Retina (tissue), 1 donor: ENCODE measurements around the gene C9orf152.
"Not testable (repeated sequence)": the region's sequence is repeated elsewhere in the genome, so short reads cannot be mapped to it uniquely, and the experiment has no call there.

Experiments used
- DNase-seq: peaks from one replicate; pipeline ENCODE4 v3.0.0-alpha.2; 2016

Gene C9orf152

GRCh38 chr9:110214090-110214489, 6.1 kb upstream of the C9orf152 start:
- DNase-seq = no peak

GRCh38 chr9:110213413-110214044, 5.6 kb upstream of the C9orf152 start:
- no peak for DNase-seq

GRCh38 chr9:110207071-110207641, 803 bp downstream of the C9orf152 start:
- DNase-seq = no peak

DNA sequence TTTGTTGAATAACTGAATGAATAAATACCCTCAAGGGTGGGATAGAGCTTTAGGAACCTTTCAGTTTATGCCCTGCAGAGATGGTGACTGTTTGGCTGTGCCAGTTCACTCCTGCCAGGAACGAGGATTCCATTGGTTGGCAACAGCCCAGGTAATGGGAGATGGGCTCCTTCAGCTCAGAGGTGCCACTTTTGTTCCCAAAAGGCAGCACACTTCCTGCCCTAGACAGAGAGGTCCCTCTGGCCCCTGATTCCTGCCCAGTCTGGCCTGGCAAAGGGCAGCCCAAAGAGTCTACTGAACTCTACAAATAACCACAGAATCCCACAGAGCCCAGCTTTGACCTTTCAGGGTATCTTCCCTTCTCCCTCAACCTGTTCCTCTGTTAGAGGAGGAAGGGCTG, 1.6 kb downstream of the C9orf152 start:
- no peak for DNase-seq

- DNase-seq = not testable (repeated sequence)
Measured at GRCh38 chr9:110205612-110206011, 2.3 kb downstream of the C9orf152 start.

GRCh38 chr9:110202232-110202631, 5.7 kb downstream of the C9orf152 start:
- no peak for DNase-seq

DNA sequence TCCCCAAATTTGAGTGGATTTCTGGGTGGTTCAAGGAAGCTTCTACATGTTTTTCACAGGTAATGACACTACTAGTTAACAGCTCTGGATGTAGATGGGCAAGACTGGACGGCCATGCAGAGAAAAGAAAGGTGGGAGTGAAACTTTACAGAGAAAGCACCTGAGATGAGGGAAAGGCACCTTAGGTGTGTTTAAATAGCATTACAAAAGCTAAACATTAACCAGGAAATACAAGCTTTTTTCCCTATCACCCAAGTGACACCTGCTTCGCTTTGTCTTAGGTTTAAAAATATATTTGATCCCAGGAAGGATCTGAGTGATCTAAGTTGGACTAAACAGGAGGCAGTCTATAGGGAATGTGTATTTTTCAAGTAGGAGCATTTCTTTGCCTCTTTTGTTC, 8.3 kb downstream of the C9orf152 start:
- no peak for DNase-seq

GRCh38 chr9:110198357-110198756, 9.6 kb downstream of the C9orf152 start:
- no peak for DNase-seq

DNA sequence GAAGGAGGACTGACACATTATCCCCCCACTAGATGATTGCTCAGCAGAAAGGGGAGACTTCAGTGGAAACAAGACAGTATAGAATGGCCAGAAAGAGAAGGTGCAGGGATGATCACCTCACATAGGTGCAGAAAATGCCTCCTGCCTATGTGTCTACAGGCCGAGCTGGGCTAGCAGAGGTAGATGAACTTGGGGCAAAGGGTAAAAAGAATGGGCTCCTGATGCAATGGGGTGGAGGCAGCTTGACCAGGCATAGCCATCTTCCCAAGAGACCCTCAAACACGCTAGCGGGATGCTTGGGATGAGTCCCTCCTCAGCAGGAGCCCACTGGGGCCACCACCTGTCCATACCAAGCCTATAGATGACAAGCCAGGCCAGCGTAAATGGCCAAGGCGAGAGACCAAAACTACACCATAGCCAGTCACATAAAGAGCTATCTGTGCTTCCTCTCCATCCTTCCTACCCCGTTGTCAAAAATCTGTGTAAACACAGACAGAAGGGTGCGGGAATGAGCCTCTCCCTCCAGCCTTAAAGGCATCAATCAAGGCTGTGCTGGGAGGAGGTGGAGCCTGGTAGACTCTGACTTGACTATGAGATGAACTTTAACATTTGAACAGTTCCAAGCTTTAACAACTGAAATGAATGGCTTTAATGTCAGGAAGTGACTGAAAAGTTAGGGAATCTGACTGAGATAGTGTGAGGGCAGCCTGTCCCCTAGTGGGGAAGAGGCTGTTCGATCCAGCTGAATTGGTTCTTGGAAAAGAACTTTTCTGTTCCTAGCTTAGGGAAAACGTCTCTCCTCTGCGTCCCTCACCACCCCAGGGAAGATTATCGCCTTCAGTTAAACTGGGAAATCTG, 10.4 kb downstream of the C9orf152 start:
- no peak for DNase-seq

- not testable (repeated sequence) for DNase-seq
Measured at GRCh38 chr9:110196084-110196499, 11.9 kb downstream of the C9orf152 start.

DNA sequence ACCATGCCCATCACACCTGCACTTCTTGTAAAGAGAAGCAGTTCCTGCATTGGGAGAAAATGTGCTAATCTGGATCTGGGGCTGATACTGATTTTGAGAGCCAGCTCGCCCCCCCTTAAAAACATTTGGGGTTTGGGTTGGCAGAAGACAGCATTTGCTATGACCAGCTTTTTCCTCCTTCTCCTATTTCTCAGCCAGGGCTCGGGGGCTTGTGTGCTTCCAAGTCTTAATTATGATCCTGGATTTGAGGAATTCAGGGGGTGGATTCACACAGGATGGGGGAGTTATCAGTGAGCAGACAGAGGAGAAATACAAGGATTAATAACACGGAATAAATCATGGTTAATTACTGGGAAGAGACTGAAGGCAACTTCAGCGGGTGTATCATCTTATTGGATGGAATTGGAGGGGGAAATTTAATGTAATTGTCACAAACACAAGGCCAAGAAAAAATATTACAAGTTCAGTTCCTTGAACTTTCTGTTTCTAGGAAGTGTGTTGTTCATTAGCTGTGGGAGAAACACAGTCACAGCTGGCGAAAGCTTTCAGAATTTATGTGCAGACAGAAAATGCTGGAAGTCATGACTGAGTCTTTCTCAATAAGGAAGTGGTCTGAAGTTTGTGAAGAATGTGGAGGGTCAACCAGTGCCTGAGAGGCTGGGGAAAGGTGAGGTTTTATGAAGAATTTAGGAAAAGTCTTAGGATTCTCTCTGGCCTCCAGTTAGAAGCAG, 15.3 kb downstream of the C9orf152 start:
- DNase-seq = no peak

DNA sequence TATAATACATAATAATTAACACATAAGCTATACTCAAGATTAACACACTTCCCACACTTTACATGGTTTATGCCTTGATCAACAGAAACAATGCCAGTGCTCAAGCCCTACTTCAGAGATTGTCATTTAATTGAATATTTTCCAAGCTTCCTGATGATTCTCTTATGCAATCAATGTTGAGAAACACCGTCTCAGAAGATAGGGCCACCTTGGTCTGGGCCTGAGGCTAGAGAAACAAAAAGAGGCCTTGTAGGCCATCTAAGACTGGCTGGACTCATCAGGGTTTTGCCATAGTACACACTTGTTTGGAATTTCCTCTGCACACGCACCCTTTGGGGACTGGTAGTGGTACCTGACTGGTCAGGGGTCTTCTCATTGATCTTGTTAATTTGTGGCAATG, 16.3 kb downstream of the C9orf152 start:
- no peak for DNase-seq

GRCh38 chr9:110189559-110190320, 18.2 kb downstream of the C9orf152 start:
- no peak for DNase-seq

DNA sequence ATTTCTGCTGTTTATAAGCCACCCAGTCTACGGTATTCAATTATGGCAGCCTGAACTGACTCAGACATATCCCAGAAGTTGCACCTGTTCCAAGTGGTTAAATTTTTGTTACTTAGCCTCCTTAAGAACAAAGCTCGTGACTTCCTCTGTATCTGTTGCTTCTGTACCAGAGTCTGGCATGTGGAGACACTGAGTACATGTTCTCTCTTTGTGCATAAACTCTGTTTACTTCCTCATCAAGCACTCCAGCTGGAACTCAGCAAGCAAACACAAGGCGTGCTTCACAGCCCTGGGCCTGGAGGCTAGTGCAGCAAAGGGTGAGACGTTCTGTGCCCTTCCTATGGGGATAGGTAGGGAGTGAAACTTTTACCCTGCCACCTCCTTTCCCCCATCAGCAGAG, 19.0 kb downstream of the C9orf152 start:
- no peak for DNase-seq

DNA sequence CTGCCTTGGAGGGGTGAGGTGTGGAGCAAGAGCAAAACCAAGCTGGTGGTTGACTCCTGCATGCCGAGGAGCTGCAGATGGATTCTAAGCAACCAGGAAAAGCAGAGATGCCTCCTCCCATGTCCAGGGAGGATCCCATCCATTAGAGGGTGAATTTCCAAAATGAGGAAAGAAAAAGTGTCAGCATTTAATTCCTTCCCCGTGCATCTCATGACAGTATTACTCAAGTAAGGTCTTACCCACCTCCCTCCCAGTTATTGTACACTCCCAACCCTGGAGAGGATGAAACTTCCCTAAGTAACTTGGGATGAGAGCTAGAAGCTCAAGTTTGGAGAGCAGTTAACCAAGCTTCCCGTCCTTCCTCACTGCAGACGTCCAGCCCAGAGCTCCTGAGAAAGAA, 19.9 kb downstream of the C9orf152 start:
- no peak for DNase-seq

GRCh38 chr9:110187126-110187525, 20.8 kb downstream of the C9orf152 start:
- no peak for DNase-seq

DNA sequence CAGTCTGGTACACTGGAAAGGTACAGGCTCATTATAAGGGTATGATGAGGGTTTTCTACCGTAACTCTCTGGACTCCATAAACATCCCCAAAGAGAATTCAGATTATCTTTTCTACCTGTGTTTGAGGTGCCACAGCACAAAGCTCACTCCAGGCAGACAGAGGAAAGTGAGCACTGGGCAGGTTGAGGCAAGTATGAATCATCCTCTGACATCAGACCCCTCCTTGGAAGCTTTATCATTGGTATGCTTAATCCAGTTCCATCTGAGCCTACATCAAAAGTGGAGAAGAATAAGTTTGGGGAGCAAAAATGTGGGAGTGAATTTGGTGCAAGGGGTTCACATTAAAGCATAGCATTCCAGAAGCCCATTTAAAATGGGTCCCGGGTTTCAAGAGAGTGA, 21.7 kb downstream of the C9orf152 start:
- no peak for DNase-seq

- DNase-seq = no peak
Measured at GRCh38 chr9:110185806-110186205, 22.2 kb downstream of the C9orf152 start.

DNA sequence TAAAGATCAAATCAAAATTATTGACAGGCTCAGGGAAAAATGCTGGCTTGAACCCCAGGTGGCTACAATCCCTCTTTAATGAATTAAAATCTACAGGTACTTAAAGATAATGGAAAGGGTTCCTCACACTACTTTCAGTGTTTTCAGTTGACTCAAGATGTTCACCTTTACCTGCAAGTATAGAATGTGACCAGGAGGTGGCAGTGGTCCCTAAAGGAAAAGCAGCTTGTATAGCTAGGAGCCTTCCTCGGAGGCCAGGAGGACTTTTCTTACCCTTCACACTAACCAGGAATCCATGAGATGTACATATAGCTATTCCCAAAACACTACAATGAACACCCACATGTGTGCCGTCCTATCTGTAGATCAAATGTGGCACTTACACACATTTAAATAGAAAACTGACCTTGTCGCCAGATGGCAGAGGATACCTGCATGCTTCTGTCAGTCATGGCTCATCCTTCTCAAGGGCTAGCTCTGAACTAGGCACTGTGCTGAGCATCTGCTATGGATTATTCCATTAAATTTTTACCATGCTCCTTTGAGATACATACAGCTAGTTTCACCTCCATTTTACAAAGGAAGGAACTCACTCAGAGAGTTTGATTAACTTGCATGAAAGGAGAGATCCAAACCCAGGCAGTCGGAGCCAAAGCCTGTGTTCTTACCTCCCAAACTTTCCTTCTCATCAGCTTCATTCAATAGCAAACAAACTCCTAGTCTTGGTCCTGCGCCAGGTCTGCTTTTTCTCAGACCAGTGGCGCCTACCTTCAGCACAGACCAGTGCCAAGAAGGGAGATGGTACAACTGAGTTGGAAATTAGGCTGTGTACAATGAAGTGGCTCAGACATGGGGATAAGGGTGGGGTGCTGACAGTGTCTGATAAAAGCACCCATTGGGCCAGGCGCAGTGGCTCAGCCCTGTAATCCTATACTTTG, 24.5 kb downstream of the C9orf152 start:
- peak; percentile 26 for DNase-seq

- no peak for DNase-seq
Measured at GRCh38 chr9:110180511-110181434, 27.2 kb downstream of the C9orf152 start.
